ENCODE data around the gene MPO.

Gene MPO

DNA sequence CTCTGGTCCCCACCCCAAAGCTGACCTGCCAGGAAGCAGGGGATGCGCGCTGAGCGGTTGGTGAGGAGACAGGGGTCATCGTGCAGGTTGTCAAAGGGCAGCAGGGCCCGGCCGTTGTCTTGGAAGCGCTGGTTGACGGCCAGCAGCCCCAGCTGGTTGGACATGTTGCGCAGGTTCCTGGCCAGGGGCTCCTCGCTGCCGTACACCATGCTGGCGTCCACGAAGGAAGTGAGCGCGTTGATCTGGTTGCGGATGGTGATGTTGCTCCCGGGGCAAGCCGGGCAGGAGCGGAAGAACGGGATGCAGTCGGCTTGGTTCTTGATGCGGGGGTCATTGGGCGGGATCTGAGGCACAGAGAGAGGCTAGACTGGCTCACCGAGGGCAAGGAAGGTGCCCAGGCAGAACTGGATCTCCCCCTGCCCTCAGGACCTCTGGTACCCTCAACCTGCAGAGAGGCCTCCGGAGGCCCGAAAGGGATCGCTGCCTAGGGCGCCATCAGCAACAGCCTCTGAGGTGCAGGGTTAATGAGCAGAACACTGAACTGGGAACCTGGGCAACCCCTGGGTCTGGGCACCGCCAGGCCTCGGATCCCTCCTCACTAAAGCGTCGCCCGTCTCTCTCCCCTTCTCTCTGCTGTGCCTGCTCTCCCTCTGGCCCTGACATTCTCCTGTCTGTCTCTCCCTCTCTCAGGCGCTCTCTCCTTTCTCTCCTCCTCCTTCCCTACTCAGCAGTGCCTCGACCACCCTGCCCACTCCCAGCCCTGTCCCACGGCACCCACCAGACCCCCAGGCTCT lies 2.7 kb downstream of the MPO start:
- no peak for TF ChIP-seq CTCF (IDR thresholded peaks at IDR 0.05; ENCODE audit: control insufficient read depth, insufficient read depth, low read depth, low read length, missing control alignments)
- H3K4me3 ChIP-seq (ENCODE audit: control insufficient read depth, low read depth, low read length), result no peak overlapping the region
- DNase-seq (ENCODE audit: low read depth), result no peak

DNA sequence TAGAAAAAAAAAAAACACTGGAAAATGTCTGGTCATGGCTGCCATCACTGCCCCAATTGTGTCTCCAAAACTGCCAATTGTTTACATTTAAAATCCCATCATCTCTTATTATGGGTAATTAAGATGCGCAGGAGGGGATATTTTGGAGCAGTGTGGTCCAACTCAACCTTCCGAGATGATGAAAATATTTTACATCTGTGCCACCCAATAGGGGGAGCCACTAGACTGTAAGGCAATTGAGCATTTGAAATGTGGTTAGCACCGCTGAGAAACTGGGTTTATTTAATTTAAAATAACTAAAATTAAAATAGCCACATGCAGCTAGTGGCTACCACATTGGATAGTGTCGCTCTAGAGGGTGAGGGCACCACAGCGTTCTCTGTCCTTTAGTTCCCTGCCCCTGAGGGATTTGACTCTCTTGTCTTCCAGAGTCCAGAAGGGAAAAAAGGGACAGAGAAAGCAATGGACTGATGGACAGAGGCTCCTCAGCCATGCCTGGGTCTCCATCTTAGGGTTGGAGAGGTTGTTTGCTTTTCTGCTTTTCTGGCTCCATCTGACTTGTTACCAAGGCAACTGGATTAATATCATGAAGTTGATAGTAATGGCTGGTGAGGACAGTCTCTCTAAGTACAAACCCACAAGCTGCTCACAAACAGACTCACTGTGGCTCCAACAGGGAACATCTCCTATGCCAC lies 3.5 kb downstream of the MPO start:
- peak; percentile 29 for TF ChIP-seq CTCF (IDR thresholded peaks at IDR 0.05; ENCODE audit: control insufficient read depth, insufficient read depth, low read depth, low read length, missing control alignments)
- H3K4me3 ChIP-seq (ENCODE audit: control insufficient read depth, low read depth, low read length), result no peak overlapping the region
- no peak for DNase-seq (ENCODE audit: low read depth)

GRCh38 chr17:58276423-58276822 lies 4.3 kb downstream of the MPO start:
- no peak for DNase-seq (ENCODE audit: low read depth)
- no peak overlapping the region for H3K4me3 ChIP-seq (ENCODE audit: control insufficient read depth, low read depth, low read length)
- no peak for TF ChIP-seq CTCF (IDR thresholded peaks at IDR 0.05; ENCODE audit: control insufficient read depth, insufficient read depth, low read depth, low read length, missing control alignments)

DNA sequence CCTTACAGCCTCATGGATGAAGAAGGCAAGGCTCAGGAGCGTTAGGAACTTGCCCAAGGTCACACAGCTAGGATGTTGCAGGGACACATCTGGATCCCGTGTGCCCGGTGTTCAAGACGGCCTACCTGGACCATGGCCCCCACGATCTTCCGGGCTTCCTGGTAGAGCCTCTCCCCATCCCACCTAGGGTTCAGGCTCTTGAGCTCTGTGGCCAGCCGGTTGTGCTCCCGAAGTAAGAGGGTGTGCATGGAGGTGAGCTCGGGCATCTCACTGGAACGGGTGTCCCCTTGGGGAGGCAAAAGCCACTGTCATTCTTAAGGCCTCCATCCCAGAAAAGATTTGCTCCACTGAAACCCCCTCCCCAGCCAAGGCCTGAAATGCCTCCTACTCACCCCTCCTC lies 5.3 kb downstream of the MPO start:
- H3K4me3 ChIP-seq (ENCODE audit: control insufficient read depth, low read depth, low read length), result no peak overlapping the region
- TF ChIP-seq CTCF (IDR thresholded peaks at IDR 0.05; ENCODE audit: control insufficient read depth, insufficient read depth, low read depth, low read length, missing control alignments), result no peak
- DNase-seq (ENCODE audit: low read depth), result no peak

- no peak overlapping the region for H3K4me3 ChIP-seq (ENCODE audit: control insufficient read depth, low read depth, low read length)
- no peak for DNase-seq (ENCODE audit: low read depth)
- TF ChIP-seq CTCF (IDR thresholded peaks at IDR 0.05; ENCODE audit: control insufficient read depth, insufficient read depth, low read depth, low read length, missing control alignments), result no peak
Observed at GRCh38 chr17:58273453-58274104, 7.2 kb downstream of the MPO start.

DNA sequence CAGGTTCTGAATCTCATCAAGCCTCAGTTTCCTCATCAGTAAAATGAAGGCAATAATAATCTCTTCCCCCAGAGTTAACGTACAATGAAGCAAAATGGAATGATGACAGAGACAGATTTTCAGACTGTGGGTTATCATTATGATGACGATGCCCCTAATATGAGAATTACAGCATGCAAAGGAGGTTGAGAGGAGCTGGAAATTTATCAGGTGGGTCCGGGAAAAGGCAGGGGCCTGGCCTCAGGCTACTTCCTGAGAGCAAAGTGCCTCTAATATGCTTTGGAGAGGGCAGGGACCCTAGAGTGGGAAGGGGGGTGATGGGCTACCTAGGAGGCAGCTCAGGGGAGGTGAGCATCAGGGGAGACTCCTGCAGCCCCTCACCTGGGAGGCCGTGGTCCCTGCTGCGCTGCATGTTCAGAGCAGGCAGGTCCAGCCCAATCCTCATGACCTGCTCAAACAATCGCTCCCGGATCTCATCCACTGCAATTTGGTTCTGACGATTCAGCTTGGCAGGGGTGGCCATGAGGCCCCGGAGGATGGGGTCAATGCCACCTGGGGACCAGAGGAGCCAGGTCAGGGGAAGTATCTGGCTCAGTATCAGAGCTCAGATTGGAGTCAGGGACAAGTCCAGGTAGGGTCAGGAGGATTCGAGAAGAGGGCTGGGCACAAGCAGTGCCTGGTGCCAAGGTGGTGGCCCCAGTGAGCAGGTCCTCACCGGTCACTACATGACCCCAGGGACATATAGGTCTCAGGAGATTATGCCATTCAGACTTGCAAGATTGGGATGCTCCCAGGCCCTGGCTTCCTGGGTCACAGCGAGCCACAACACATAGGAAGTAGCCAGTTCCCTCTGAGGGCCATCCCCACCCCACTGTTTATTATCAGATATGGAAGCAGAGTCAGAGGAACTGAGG lies 8.1 kb downstream of the MPO start:
- no peak for TF ChIP-seq CTCF (IDR thresholded peaks at IDR 0.05; ENCODE audit: control insufficient read depth, insufficient read depth, low read depth, low read length, missing control alignments)
- H3K4me3 ChIP-seq (ENCODE audit: control insufficient read depth, low read depth, low read length), result no peak overlapping the region
- no peak for DNase-seq (ENCODE audit: low read depth)
